ENCODE measurements around the gene FANCC.

The FANCC gene

GRCh38 chr9:95065224-95065623, 252.3 kb downstream of the FANCC start:
- DNase-seq (ENCODE audit: low spot score), result no peak

DNA sequence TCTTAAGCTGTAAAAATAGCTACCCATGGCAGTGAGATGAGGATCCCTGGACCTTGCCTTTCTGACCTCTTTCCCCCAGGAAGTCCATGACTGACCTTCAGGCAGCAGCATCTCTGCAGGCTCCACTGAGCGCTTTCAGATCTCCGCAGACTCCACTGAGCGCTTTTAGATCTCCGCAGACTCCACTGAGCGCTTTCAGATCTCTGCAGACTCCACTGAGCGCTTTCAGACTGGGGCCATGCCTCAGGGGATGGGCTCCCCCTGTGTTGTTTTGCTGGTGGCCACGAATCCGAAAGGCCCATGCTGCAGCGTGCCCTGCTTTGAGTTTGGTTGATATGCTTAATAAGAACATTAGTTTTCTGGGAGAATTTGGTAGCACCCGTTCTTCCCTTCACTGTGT, 254.2 kb downstream of the FANCC start:
- DNase-seq (ENCODE audit: low spot score), result no peak

- DNase-seq (ENCODE audit: low spot score), result no peak
Observed at GRCh38 chr9:95062596-95063065, 254.9 kb downstream of the FANCC start.

- DNase-seq (ENCODE audit: low spot score), result no peak
Observed at GRCh38 chr9:95061916-95062595, 255.5 kb downstream of the FANCC start.

- no peak for DNase-seq (ENCODE audit: low spot score)
Observed at GRCh38 chr9:95060916-95061315, 256.6 kb downstream of the FANCC start.

DNA sequence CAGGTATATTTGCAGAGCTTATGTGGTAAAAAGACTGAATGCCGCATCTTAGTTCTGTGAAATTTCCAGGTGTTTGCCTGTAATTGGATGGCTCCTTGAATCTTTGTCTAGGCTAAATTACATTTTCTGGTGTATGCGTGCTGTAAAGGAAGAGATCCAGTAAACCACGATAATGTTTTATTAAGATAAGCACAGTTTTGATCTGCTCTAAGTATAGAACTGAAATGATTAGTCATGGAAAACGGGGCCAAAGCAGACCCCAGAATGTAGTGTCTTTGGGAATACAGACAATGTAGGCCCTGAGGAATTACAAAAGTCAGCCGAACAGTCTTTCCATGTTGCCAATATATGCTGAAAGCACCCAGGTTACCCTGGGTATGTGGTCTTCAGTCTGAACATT, 257.3 kb downstream of the FANCC start:
- DNase-seq (ENCODE audit: low spot score), result no peak

DNA sequence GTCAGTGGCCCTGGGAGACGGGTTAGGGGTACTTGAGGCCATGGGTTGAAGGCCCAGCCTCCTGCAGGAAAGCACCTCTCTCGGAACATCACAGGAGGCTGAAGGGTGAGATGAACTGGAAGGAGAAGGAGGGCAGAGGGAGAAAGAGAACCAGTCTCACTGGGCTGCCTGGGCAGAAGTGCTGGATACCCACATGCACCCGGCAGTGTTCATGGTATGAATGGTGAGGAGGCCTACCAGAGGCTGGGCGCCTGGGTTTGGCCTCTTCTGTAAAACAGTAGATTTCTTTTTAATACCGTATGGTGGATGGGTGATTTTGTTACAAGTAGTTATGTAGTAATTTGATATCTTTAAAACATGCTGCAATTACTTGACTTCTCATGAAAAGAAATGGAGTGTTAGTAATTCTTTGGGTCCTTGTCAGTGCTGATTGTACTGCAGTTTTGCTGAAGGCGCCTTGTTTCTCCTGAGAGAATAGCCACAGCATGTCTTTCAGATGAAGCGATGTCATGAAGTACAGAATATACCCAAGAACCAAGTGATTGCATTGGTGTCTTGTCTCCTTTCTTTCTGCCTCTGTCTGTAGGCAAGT, 258.6 kb downstream of the FANCC start:
- no peak for DNase-seq (ENCODE audit: low spot score)

GRCh38 chr9:95058121-95058785, 259.3 kb downstream of the FANCC start:
- peak; percentile 88 for DNase-seq (ENCODE audit: low spot score)

DNA sequence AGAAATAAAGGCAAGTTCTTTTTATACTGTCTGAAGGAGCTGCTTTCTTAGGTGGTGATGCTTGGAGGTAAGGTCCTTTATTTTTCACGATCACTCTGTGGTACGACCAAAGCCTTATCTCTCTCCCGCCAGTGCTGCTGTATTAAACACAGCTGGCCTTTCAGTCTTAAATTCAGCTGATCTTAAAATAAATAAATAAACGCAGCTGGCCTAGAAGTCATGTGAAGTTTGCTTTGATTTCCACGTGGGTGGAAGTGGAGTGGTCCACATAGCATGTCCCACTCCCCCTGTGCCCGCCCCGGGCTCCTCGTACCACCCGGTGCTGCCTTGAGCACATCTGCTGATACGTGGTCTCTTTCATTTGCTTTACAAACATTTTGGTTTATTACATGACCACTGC, 260.4 kb downstream of the FANCC start:
- peak; percentile 79 for DNase-seq (ENCODE audit: low spot score)

- DNase-seq (ENCODE audit: low spot score), result no peak
Observed at GRCh38 chr9:95055851-95056551, 261.5 kb downstream of the FANCC start.

- no peak for DNase-seq (ENCODE audit: low spot score)
Observed at GRCh38 chr9:95055334-95055850, 262.1 kb downstream of the FANCC start.

DNA sequence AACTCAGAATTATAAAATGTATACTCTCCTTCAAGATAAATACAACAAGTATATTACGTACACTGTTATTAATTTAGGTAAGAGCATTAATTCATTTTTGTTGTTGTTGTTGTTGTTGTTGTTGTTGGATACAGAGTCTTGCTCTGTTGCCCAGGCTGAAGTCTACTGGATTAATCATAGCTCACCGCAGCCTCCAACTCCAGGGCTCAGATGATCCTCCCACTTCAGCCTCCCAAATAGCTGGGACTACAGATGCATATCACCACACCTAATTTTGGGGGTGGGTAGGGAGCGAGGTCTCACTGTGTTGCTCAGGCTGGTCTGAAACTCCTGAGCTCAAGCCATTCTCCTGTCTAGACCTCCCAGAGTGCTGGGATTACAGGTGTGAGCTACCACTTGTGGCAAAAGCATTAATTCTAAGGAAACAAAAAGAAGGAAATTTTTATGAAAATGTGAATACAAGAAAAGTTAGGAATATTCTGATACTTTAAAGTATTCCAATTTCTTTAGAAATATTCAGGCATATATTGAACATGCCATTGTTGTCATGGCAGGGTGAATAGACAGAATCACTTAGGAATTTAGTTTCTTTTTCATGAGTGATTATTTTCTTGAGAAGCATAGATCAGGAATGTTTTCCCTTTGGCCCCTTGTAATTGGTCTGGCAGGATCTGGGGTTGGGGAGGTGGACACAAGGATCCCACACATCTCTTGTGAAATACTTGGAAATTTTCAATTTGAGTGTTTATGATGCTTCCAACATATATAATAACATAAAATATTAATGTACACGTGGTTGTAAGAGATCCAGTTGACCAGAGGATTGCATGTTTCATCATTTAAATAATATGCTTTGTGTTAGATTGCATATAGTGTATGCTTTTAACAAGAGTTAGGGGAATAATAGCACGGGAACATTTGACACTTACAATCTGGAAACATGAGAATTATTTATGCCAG, 263.6 kb downstream of the FANCC start:
- DNase-seq (ENCODE audit: low spot score), result no peak

GRCh38 chr9:95049761-95050160, 267.7 kb downstream of the FANCC start:
- DNase-seq (ENCODE audit: low spot score), result no peak

All from pons (tissue), 1 donor.